AG10803 (cell line): ENCODE measurements around the gene IL17RB.
A peak's percentile ranks its signal among the peaks of the same experiment; 100 is the strongest.

Source experiments
- DNase-seq: peaks from one replicate; pipeline ENCODE4 v3.0.0; 2010; ENCODE audit warnings: low read depth
- H3K4me3 ChIP-seq: 2 replicates; pipeline ENCODE4 v1.5.1; 2011; ENCODE audit warnings: mild to moderate bottlenecking, low read length, control low read depth
- CTCF ChIP-seq: conservative IDR thresholded peaks from 2 replicates; pipeline ENCODE4 v1.5.1; 2011; ENCODE audit warnings: mild to moderate bottlenecking, low read length, control low read depth, inconsistent platforms

The IL17RB gene

GRCh38 chr3:53834429-53835095 is 11.8 kb upstream of the IL17RB start:
- DNase-seq = peak; percentile 40
- no peak overlapping the region for H3K4me3 ChIP-seq
- no peak for TF ChIP-seq CTCF

- no peak for TF ChIP-seq CTCF
- DNase-seq = no peak
- H3K4me3 ChIP-seq = no peak overlapping the region
Observed at GRCh38 chr3:53835257-53835656, 11.1 kb upstream of the IL17RB start.

- no peak overlapping the region for H3K4me3 ChIP-seq
- no peak for DNase-seq
- TF ChIP-seq CTCF = no peak
Observed at GRCh38 chr3:53836084-53836872, 10.1 kb upstream of the IL17RB start.

- no peak for TF ChIP-seq CTCF
- H3K4me3 ChIP-seq = no peak overlapping the region
- DNase-seq = no peak
Observed at GRCh38 chr3:53837331-53837730, 9.0 kb upstream of the IL17RB start.

GRCh38 chr3:53841296-53841695 is 5.1 kb upstream of the IL17RB start:
- no peak for TF ChIP-seq CTCF
- H3K4me3 ChIP-seq = no peak overlapping the region
- no peak for DNase-seq

- TF ChIP-seq CTCF = no peak; the same call in 1 of the 2 replicates
- peak; percentile 5 for DNase-seq
- H3K4me3 ChIP-seq = no peak overlapping the region
Observed at GRCh38 chr3:53842436-53843194, 3.8 kb upstream of the IL17RB start.
